ENCODE measurements around the gene PHPT1.

The PHPT1 gene

DNA sequence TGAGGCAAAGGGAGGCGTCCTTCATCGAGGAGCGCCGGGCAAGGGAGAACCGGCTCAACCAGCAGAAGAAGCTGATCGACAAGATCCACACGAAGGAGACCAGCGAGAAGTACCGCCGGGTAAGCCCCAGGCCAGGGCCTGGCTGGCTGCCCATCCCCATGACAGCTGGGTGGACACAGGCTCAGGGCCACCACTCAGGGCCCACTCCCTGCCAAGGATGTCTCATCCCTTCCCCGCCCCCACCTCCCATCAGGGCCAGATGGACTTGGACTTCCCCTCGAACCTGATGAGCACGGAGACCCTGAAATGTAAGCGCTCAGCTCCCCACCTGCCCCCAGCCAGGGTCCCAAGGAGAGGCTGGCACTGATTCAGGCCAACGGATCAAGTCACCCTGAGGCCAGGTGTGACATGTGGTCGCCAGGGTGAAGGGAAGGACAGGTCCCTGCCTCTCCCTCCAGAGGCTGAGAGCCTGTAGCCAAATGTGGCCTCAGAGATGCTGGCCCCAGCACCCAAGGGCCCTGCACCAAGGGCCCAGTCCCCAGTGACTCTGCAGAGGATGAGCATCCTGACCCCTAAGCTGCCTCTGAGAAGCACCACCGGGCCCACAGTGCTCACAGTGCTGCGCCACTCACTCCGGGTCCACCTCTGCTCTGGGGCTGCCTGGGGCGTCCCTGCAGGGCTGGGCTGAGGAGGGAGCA lies 44.6 kb upstream of the PHPT1 start:
- H3K36me3 ChIP-seq: peaks cover 10% of the 10 kb centered on the region
- H3K4me1 ChIP-seq: peaks cover 6% of the 10 kb centered on the region
- no peaks in the 10 kb centered on the region for H3K27me3 ChIP-seq
- no peak for DNase-seq
- TF ChIP-seq, protein P1, sequence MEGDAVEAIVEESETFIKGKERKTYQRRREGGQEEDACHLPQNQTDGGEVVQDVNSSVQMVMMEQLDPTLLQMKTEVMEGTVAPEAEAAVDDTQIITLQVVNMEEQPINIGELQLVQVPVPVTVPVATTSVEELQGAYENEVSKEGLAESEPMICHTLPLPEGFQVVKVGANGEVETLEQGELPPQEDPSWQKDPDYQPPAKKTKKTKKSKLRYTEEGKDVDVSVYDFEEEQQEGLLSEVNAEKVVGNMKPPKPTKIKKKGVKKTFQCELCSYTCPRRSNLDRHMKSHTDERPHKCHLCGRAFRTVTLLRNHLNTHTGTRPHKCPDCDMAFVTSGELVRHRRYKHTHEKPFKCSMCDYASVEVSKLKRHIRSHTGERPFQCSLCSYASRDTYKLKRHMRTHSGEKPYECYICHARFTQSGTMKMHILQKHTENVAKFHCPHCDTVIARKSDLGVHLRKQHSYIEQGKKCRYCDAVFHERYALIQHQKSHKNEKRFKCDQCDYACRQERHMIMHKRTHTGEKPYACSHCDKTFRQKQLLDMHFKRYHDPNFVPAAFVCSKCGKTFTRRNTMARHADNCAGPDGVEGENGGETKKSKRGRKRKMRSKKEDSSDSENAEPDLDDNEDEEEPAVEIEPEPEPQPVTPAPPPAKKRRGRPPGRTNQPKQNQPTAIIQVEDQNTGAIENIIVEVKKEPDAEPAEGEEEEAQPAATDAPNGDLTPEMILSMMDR (IDR thresholded peaks at IDR 0.05; ENCODE audit: low read depth, low read length): no peak
- no peak overlapping the region for H3K4me3 ChIP-seq (ENCODE audit: low read depth, low read length)
- H3K9me3 ChIP-seq: no peaks in the 10 kb centered on the region

GRCh38 chr9:136805207-136805740 lies 43.9 kb upstream of the PHPT1 start:
- TF ChIP-seq, protein P1 (IDR thresholded peaks at IDR 0.05; ENCODE audit: low read depth, low read length): no peak
- Histone ChIP-seq H3K4me1 (peaks cover 4% of the 10 kb centered on the region; the same call in 1 of the 2 replicates), H3K9me3 (no peaks in the 10 kb centered on the region), H3K4me3 (ENCODE audit: low read depth, low read length) (no peak overlapping the region), H3K36me3 (peaks cover 16% of the 10 kb centered on the region), H3K27me3 (no peaks in the 10 kb centered on the region)
- DNase-seq: no peak

GRCh38 chr9:136806067-136806466 lies 43.1 kb upstream of the PHPT1 start:
- no peak for DNase-seq
- no peaks in the 10 kb centered on the region for H3K9me3 ChIP-seq
- H3K4me1 ChIP-seq: no peaks in the 10 kb centered on the region; the same call in none of the 2 replicates
- no peaks in the 10 kb centered on the region for H3K27me3 ChIP-seq
- H3K4me3 ChIP-seq (ENCODE audit: low read depth, low read length): no peak overlapping the region
- TF ChIP-seq, protein P1 (IDR thresholded peaks at IDR 0.05; ENCODE audit: low read depth, low read length): no peak
- peaks cover 24% of the 10 kb centered on the region for H3K36me3 ChIP-seq

GRCh38 chr9:136806631-136807201 lies 42.5 kb upstream of the PHPT1 start:
- Histone ChIP-seq H3K36me3 (peaks cover 30% of the 10 kb centered on the region), H3K4me1 (no peaks in the 10 kb centered on the region; the same call in none of the 2 replicates)

DNA sequence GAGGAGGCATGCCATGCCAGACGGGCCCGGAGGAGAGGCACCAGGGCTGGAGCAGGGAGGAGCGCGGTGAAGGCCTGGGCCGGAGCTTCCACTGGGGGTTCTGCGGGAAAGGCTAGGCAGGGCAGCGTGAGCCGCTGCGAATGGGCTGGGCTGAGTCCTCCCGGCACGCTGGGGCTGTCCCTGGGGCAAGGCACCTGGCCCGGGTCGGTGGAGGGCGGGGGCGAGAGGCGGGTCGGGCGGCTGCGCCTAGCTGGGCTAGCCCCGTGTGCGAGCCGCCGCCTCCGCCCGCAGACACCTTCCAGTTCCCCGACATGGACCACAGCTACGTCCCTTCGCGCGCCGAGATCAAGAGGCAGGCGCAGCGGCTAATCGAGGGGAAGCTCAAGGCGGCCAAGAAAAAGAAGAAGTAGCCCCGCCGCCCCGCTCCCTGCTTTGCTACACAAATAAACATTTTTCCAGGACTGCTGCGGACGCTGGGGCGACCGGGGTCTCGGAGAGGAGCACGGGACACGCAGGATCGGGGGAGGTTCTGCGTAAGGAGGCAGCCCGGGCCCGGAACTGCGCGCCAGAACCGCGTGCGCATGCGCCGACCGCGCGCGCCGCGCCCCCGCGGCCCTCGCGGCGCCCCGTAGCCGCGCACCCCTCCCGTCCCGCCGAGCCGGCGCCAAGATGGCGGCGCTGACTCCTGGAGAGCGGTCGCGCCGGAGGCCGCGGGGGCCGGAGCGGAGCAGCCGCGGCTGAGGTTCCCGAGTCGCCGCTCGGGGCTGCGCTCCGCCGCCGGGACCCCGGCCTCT lies 41.7 kb upstream of the PHPT1 start, which contains the start of gene RABL6:
Gene RABL6, plus strand, starts transcription at position 668 of the 794 bp plus-strand sequence. CDS start 249 bp downstream, outside the sequence.
- no peaks in the 10 kb centered on the region for H3K9me3 ChIP-seq
- H3K27me3 ChIP-seq: no peaks in the 10 kb centered on the region
- peak; percentile 84 for DNase-seq
- TF ChIP-seq, protein P1 (IDR thresholded peaks at IDR 0.05; ENCODE audit: low read depth, low read length): no peak
- H3K4me1 ChIP-seq: no peaks in the 10 kb centered on the region; the same call in none of the 2 replicates
- peak within 1 kb of the TSS; percentile 67 for H3K4me3 ChIP-seq (ENCODE audit: low read depth, low read length)
- peaks cover 36% of the 10 kb centered on the region for H3K36me3 ChIP-seq

More at GRCh38 chr9:136806631-136807201, 42.5 kb upstream of the PHPT1 start:
- no peaks in the 10 kb centered on the region for H3K9me3 ChIP-seq
- no peaks in the 10 kb centered on the region for H3K27me3 ChIP-seq
- peak overlapping the region; percentile 67 for H3K4me3 ChIP-seq (ENCODE audit: low read depth, low read length)
- TF ChIP-seq, protein P1 (IDR thresholded peaks at IDR 0.05; ENCODE audit: low read depth, low read length): no peak
- no peak for DNase-seq
